Muscle layer of duodenum (tissue), 2 donors: ENCODE data around the gene ARSA.

Source experiments
- H3K27ac ChIP-seq: one replicate; pipeline ENCODE4 v1.7.0; 2013; ENCODE audit warnings: mild to moderate bottlenecking, low read length
- H3K27me3 ChIP-seq: one replicate; pipeline ENCODE4 v1.7.0; 2013; ENCODE audit warnings: low read depth, mild to moderate bottlenecking, control low read depth, low read length
- H3K36me3 ChIP-seq, 2 donors: one replicate each; pipeline ENCODE4 v1.7.0; 2013; ENCODE audit warnings: low read length in 2 of 2, control low read depth in 1 of 2, mild to moderate bottlenecking in 1 of 2; ENCODE audit not compliant: insufficient read depth in 2 of 2, control insufficient read depth in 1 of 2
- H3K4me1 ChIP-seq, 2 donors: one replicate each; pipeline ENCODE4 v1.7.0; 2013; ENCODE audit warnings: low read length in 2 of 2, mild to moderate bottlenecking in 2 of 2, control low read depth in 1 of 2, moderate library complexity in 1 of 2; ENCODE audit not compliant: insufficient read depth in 2 of 2, control insufficient read depth in 1 of 2
- H3K4me3 ChIP-seq, 2 donors: one replicate each; pipeline ENCODE4 v1.7.0; 2013; ENCODE audit warnings: low read length in 2 of 2, low read depth in 1 of 2, mild to moderate bottlenecking in 1 of 2
- H3K9me3 ChIP-seq, 2 donors: one replicate each; pipeline ENCODE4 v1.7.0; 2013; ENCODE audit warnings: low read length in 2 of 2, control low read depth in 1 of 2, mild to moderate bottlenecking in 1 of 2; ENCODE audit not compliant: control insufficient read depth in 1 of 2
- donor health status: healthy.

ARSA gene

DNA sequence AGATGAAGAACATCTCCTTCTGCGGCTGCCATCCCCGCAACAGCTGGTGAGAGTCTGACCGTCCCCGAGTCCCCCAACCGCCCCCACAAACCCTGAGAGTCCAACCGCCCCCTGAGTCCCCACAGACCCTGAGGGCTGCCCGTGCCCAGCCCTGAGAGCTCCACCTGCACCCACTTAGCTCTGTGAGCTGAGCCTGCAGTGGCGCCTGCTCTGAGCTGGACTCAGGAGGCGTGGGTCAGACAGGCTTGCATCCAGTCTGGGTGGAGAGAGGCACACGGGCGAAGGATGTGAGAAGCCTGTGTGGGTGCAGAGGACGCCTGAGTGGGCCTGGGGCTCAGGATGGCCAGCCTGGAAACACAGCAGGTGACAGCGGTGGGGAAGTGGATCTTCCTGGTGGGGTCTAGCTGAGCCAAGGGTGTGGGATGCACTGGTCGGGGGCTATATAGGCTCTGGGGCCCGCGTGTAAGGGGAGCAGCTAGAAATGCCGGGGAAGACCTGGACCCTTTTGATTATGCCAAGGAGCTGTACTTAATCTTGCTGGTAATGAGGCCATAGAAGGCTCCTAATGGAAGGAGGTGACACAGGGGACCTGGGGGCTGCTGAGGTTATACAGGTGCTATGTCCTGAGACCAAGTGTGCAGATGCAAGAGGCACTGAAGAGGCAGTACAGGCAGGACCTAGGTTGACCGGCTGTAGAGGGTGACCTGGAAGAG lies 20.9 kb downstream of the ARSA start:
- Histone ChIP-seq H3K27ac (no peak overlapping the region), H3K27me3 (peaks cover 15% of the 10 kb centered on the region), H3K4me3 (no peak overlapping the region), H3K36me3 (no peaks in the 10 kb centered on the region), H3K9me3 (no peaks in the 10 kb centered on the region), H3K4me1 (no peaks in the 10 kb centered on the region)

DNA sequence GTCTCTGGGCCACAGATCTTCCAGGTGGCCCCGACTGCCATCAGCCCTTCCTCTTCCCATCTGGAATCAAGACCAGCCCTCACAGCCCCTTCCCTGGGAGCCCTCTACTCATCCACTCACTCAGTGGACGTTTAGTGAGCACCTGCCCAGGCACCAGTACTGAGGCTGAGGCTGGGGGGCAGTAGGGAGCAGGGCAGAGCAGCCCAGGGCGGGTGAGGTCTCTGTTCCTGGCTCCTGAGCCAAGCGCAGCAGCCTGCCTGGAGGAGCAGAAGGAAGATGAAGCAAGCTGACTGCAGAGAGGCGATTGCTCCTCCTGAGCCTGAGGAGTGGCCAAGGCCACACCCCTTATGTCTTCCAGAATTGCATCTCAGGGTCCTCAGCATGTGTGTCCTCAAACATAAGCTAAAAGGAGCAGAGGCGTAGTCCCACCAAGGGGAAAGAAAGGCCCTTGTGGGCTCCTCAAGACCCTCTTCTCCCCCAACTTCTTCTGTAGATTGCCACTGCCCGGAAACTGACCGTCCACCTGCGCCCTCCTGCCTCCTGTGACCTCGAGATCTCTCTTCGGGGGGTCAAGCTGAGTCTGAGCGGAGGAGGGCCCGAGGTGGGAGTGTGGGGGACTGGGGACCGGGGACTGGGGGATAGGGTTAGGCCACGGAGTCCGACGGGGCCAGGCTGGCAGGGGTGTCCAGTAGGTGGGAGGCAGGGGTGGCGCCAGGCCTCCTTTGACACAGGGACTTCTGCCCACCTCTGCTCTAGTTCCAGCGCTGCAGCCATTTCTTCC lies 21.6 kb downstream of the ARSA start:
- peaks cover 17% of the 10 kb centered on the region for H3K27me3 ChIP-seq
- H3K4me1 ChIP-seq, result no peaks in the 10 kb centered on the region
- no peaks in the 10 kb centered on the region for H3K36me3 ChIP-seq
- H3K9me3 ChIP-seq, result no peaks in the 10 kb centered on the region
- no peak overlapping the region for H3K27ac ChIP-seq
- no peak overlapping the region for H3K4me3 ChIP-seq

DNA sequence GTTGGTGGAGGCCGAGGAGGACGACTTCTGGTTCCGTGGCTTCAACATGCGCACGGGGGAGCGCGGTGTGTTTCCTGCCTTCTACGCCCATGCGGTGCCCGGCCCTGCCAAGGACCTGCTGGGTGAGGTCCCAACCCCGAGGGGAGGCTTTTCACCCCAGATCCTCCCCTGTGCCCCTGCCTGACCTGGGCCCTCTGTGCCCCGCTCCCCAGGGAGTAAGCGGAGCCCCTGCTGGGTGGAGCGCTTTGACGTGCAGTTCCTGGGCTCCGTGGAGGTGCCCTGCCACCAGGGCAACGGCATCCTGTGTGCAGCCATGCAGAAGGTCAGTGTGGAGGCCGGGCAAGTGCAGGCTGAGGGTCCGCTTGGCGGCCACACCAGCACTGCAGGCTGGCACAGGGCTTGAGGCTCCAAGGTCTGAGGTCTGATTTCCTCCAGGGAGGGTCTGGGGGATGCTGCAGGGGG lies 22.3 kb downstream of the ARSA start:
- peaks cover 17% of the 10 kb centered on the region for H3K27me3 ChIP-seq

DNA sequence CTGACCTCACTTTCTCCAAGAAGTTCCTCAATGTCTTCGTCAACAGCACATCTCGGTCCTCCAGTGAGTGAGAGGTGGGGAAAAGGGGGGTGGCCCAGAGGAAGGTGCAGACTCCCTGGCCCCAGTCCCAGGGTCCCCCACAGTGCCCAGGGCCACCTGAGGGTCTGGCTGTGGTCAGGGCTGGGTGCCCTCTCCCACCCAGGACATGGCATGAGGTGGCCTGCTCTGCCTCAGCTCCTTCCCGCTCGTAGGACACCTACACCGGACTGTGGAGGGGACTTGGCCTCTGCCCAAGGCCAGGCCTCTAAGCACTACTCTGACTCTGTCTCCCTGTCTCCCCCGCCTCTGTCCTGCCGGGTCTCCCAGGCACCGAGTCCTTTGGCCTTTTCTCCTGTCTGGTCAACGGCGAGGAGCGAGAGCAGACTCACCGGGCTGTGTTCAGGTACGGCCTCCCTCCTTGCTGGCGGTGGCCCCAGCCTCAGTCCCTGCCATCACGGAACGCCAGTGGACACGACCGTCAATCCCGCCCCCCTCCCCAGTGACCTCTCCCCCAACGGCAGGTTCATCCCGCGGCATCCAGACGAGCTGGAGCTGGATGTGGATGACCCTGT lies 22.8 kb downstream of the ARSA start:
- Histone ChIP-seq H3K4me3 (no peak overlapping the region), H3K27ac (no peak overlapping the region), H3K27me3 (peaks cover 17% of the 10 kb centered on the region), H3K4me1 (peaks cover 0 to 4% of the 10 kb centered on the region in 2 donors), H3K36me3 (no peaks in the 10 kb centered on the region), H3K9me3 (no peaks in the 10 kb centered on the region)

More for the DNA sequence above, 22.3 kb downstream of the ARSA start:
- Histone ChIP-seq H3K4me3 (no peak overlapping the region), H3K4me1 (peaks cover 0 to 4% of the 10 kb centered on the region in 2 donors), H3K27ac (no peak overlapping the region), H3K36me3 (no peaks in the 10 kb centered on the region), H3K9me3 (no peaks in the 10 kb centered on the region)

DNA sequence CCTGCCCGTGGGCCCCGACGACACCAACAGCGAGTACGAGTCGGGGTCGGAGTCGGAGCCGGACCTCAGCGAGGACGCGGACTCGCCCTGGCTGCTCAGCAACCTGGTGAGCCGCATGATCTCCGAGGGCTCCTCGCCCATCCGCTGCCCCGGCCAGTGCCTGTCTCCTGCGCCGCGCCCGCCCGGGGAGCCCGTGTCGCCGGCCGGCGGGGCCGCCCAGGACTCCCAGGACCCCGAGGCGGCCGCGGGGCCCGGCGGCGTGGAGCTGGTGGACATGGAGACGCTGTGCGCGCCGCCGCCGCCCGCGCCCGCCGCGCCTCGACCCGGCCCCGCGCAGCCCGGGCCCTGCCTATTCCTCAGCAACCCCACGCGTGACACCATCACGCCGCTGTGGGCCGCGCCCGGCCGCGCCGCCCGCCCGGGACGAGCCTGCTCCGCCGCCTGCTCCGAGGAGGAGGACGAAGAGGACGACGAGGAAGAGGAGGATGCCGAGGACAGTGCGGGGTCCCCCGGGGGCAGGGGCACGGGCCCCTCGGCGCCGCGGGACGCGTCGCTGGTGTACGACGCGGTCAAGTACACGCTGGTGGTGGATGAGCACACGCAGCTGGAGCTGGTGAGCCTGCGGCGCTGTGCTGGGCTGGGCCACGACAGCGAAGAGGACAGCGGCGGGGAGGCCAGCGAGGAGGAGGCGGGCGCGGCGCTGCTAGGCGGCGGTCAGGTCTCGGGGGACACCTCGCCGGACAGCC lies 23.5 kb downstream of the ARSA start:
- Histone ChIP-seq H3K4me1 (peaks cover 0 to 4% of the 10 kb centered on the region in 2 donors), H3K9me3 (no peaks in the 10 kb centered on the region), H3K4me3 (no peak overlapping the region), H3K27ac (no peak overlapping the region), H3K27me3 (peaks cover 21% of the 10 kb centered on the region), H3K36me3 (no peaks in the 10 kb centered on the region)

DNA sequence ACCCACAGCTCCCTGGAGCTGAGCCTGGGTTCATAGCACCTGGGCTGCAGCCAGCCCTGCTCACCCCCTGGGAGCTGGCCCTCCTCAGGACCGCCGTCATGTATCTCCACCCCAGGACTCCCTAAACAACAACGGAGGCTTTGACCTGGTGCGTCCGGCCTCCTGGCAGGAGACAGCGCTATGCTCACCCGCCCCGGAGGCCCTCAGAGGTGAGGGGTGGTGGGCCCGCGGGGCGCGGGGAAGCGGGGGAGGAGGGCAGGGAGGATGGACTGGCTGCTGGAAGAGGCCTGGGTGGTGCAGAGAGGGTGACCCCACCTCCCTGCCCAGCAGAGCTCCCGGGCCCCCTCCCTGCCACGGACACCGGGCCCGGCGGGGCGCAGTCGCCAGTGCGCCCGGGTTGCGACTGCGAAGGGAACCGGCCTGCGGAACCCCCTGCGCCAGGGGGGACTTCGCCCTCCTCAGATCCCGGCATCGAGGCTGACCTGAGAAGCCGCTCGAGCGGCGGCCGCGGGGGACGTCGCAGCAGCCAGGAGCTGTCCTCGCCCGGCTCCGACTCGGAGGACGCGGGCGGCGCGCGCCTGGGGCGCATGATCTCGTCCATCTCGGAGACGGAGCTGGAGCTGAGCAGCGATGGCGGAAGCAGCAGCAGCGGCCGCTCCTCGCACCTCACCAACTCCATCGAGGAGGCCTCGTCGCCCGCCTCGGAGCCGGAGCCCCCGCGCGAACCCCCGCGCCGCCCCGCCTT lies 24.3 kb downstream of the ARSA start:
- H3K27ac ChIP-seq, result no peak overlapping the region
- no peak overlapping the region for H3K4me3 ChIP-seq
- no peaks in the 10 kb centered on the region for H3K36me3 ChIP-seq
- H3K27me3 ChIP-seq, result peaks cover 23% of the 10 kb centered on the region
- peaks cover 0 to 4% of the 10 kb centered on the region in 2 donors for H3K4me1 ChIP-seq
- H3K9me3 ChIP-seq, result no peaks in the 10 kb centered on the region

DNA sequence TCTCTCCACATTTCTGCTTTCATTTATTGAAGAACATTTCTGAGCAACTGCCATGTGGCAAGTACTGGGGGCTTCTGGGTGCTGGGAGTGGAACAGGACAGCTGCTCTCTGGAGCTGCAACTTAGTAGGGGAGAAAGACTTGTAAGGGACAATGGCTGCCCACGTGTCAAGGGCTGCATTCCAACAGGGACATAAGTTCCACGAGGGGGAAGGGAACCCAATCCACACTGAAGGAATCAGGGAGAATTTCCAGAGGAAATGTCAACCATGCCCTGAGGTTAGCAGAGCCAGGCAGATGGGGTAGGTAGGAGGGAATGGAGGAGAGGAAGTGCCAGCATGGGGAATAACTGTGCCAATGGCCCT lies 25.6 kb downstream of the ARSA start:
- H3K9me3 ChIP-seq, result no peaks in the 10 kb centered on the region
- H3K4me1 ChIP-seq, result peaks cover 0 to 4% of the 10 kb centered on the region in 2 donors
- H3K27me3 ChIP-seq, result peaks cover 28% of the 10 kb centered on the region
- no peak overlapping the region for H3K4me3 ChIP-seq
- H3K36me3 ChIP-seq, result peaks cover 0 to 1% of the 10 kb centered on the region in 2 donors
- H3K27ac ChIP-seq, result no peak overlapping the region

DNA sequence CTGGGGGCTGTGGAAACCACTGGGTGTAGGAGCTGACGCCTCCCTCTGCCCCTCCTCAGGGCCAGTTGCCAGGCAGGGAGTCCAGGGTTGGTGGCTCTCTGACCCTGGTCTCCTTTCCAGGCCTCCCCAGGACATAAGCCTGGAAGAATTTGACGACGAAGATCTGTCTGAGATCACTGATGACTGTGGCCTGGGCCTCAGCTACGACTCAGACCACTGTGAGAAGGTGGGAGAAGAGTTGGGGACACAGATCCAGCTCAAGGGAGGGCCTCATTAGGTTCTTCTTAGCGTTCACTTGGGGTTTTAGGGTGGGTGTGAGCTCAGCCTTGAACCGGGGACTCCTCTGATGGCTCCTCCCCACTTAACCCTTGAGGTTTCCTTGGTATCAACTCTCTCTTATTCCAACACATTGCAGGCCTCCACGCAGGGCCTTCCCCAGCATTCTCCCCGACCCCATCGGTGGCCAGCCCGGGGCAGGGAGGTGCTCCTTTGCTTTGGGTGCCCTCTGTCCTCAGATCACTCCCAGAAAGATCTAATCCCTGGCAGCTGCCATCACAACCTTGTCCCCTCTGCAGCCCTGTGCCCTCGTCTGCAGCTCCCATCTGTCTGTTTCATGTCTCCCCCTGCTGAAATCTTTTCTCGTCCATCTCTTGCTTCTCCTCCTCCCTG lies 26.1 kb downstream of the ARSA start:
- no peak overlapping the region for H3K4me3 ChIP-seq
- H3K27me3 ChIP-seq, result peaks cover 28% of the 10 kb centered on the region
- H3K9me3 ChIP-seq, result no peaks in the 10 kb centered on the region
- H3K4me1 ChIP-seq, result peaks cover 0 to 4% of the 10 kb centered on the region in 2 donors
- no peak overlapping the region for H3K27ac ChIP-seq
- H3K36me3 ChIP-seq, result peaks cover 0 to 6% of the 10 kb centered on the region in 2 donors

DNA sequence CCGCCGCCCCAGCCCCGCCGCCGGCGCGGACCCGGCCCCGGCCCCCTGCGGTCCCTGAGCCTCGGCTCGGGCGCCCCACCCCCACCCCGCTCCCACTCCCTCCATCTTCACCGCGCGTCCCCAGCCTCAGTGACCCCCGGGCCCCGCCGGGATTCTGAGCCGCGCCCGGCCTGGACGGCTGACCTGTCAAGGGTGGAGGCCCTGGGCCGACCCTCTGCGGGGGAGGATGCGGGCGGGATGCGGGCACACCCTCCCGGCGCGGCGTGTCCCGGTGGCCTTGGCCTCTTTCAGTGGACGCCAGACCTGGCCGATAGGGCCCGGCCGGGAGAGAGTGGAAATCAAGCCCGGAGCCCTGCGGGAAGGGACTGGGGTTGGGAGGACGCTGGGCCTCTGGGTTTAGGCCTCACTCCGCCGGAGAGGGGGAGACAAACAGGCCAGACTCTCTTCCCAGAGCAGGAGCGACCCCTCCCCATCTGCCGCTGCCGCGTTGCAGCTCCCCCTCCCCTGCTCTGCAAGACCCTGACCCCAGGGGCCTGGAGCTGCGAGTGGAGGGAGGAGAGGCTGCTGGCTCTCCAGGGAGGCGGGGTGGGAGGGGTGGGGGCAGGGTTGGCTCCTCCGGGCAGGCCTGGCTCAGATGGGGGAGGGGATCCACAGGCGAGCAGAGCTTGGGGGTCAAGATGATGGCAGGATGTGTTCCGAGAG lies 26.8 kb downstream of the ARSA start:
- peaks cover 28% of the 10 kb centered on the region for H3K27me3 ChIP-seq
- H3K9me3 ChIP-seq, result no peaks in the 10 kb centered on the region
- H3K27ac ChIP-seq, result no peak overlapping the region
- peak overlapping the region in 1 of 2 donors; percentile 56 for H3K4me3 ChIP-seq
- peaks cover 0 to 7% of the 10 kb centered on the region in 2 donors for H3K36me3 ChIP-seq
- H3K4me1 ChIP-seq, result peaks cover 0 to 4% of the 10 kb centered on the region in 2 donors

DNA sequence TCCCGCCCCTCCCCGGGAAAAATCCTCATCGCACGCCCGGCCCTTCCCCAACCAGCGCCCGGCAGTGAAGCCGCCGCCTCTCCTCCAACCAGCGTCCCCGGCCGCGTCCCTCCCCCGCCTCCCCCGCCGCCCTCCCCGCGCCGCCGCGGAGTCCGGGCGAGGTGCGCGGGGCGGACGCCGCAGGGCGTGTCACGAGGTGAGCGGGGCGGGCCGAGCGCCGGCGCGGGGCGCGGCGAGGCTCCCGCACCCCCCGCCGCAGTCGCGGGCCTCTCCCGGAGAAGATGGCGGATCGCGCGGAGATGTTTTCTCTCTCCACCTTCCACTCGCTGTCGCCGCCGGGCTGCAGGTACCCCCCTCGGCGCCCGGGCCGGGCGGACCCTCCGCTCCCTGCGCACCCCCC lies 27.4 kb downstream of the ARSA start, which contains the start of gene MAPK8IP2:
Gene MAPK8IP2, plus strand, starts transcription at position 256 of the 400 bp plus-strand sequence. Its CDS starts 26 bp downstream, at position 282.
- no peaks in the 10 kb centered on the region for H3K9me3 ChIP-seq
- peaks cover 0 to 7% of the 10 kb centered on the region in 2 donors for H3K36me3 ChIP-seq
- peaks cover 28% of the 10 kb centered on the region for H3K27me3 ChIP-seq
- no peak within 1 kb of the TSS for H3K27ac ChIP-seq
- H3K4me3 ChIP-seq, result peak within 1 kb of the TSS in 1 of 2 donors; percentile 56
- peaks cover 0 to 4% of the 10 kb centered on the region in 2 donors for H3K4me1 ChIP-seq
